ENCODE measurements around the gene KRTAP10-10.
"Not testable (repeated sequence)": the region's sequence is repeated elsewhere in the genome, so short reads cannot be mapped to it uniquely, and the experiment has no call there.

KRTAP10-10 gene

DNA sequence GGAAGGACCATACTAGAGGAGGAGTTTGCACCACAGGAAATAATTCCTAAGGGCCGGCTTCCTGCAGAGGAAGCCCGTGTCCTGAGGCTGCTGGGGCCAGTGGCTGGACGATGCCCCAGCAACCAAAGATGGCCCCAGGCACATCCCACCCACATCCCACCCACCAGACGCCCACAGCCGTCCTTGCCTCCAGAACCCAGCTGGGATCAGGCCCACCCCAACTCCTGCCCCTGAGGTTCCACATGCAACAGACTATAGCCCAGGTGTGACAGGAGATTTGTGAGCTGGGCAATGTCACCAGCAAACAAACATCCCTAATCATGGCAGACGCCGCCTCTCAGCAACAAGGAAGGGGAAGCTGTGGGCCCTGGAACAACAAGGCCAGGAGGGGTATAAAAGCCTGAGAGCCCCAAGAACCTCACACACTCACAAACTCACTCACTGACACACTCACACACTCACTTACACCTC, 10.4 kb upstream of the KRTAP10-10 start, which contains the start of gene KRTAP10-9:
Gene KRTAP10-9 (plus strand): TSS at position 421 of the 471 bp plus-strand sequence. CDS start 79 bp downstream, outside the sequence.
- no peak for DNase-seq (ENCODE audit: low read depth)

DNA sequence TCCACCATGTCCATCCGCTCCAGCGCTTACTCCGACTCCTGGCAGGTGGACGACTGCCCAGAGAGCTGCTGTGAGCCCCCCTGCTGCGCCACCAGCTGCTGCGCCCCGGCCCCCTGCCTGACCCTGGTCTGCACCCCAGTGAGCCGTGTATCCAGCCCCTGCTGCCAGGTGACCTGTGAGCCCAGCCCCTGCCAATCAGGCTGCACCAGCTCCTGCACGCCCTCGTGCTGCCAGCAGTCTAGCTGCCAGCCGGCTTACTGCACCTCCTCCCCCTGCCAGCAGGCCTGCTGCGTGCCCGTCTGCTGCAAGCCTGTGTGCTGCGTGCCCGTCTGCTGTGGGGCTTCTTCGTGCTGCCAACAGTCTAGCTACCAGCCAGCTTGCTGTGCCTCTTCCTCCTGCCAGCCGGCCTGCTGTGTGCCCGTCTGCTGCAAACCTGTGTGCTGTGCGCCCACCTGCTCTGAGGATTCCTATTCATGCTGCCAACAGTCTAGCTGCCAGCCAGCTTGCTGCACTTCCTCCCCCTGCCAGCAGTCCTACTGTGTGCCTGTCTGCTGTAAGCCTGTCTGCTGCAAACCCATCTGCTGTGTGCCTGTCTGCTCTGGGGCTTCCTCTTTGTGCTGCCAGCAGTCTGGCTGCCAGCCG, 9.9 kb upstream of the KRTAP10-10 start:
- DNase-seq (ENCODE audit: low read depth), result not testable (repeated sequence)

DNA sequence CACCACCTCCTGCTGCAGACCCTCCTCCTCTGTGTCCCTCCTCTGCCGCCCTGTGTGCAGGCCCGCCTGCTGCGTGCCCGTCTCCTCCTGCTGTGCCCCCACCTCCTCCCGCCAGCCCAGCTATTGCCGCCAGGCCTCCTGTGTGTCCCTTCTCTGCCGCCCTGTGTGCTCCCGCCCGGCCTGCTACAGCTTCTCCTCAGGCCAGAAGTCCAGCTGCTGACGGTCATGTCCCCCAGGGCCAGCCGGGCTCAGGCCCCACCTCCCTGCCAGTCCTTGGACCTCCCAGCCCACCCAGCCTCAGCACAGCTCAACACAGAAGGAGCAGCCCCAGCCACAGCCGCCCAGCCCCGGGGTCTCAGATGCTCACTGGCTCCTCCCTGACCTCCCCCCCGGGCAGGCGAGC, 9.3 kb upstream of the KRTAP10-10 start:
- DNase-seq (ENCODE audit: low read depth), result not testable (repeated sequence)

DNA sequence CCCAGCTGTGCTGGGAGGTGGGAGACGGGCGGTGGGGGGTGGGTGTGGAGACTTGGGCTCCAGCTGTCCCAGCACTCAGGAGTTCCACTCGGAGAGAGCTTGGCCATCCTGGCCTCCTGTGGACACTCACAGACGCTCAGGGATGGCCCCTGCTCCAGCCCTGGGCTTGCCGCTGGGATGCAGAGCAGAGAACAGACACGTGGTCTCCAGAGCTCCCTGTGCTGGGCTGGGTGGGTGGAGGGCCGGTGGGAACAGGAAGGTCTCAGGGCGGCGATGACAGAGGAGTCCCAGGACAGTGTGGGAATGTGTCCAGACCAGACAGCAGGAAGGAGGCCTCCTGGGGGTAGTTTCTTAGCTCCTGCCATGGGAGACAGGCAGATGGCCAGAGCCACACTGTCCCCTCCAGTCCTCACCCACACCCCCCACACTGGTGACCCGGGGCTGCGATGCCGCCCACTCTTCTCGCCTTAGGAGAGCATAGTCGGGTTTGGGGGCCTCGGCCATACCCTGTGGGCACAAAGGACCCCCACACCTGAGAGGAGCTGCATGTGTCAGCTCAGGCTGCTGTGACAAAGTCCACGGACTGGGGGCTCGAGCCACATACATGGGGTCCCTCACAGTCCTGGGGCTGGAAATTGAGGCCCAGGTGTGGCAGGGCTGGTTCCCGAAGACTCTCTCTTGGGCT, 8.3 kb upstream of the KRTAP10-10 start:
- no peak for DNase-seq (ENCODE audit: low read depth)

DNA sequence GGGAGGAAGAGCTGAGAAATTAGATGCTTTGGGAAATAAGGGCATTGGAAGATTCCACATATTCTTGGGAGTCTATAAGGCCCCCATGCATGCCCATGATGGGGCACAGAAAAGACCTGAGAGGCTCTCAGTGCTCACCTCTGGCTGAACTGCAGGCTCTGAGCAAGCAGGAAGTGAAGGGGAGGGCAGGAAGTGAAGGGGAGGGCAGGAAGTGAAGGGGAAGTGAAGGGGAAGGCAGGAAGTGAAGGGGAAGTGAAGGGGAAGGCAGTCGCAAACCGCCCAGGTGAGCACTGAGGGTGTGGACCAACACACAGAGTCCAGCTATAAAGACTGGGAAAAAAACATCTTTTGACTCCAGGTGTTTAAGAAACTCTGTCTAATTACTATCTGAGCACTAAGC, 6.7 kb upstream of the KRTAP10-10 start:
- DNase-seq (ENCODE audit: low read depth), result no peak

DNA sequence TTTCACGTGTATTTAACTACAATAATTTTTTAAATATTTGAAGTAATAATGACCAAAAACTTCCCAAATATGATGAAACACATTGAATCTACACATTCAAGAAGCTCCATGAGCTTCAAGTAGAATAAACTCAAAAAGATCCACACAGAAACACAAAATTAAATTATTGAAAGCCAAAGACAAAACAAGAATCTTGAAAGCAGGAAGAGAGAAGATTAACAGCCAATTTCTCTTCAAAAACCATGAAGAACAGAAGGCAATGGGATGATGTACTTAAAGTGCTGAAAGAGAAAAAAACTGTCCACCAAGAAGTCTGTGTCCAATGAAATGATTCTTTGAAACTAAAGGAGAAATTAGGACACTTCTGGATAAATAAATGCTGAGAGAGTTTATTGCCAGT, 5.1 kb upstream of the KRTAP10-10 start:
- DNase-seq (ENCODE audit: low read depth), result no peak

DNA sequence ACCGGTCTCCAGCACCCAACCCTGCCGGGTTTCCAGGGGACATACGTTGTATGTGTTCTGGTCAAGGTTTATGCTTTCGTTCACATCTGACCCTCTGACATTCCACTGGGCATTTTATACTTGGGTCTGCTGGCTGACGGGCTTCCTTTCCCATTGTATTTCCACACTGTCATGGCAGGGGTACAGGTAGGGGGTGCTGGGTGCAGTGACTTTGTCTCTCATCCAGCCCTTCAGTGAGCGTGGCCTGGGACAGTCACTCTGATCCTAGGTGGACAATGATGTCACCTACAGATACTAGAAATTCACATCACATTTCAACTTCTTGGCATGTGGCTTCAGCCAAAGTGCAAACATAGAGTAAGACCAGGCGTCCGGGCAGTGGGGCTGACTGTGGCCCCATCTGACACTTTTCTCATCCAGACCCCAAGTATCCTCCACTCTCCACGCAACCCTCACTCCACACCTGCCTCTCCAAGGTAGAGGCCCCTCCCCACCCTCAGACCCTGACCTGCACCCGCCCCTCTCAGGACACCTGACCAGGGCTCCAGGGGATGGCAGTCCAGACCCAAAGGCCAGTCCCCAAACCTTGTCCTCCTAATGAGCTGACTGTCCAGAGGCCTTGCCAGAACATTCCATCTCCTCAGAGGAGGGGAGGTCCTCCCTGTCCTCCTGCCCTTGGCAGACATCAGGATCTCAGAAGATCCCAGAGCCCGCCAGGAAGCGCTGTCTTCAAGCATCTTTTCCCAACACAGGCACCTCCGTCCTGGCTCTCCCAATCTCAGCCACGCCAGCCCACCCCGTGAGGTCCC, 743 bp upstream of the KRTAP10-10 start:
- DNase-seq (ENCODE audit: low read depth), result no peak

DNA sequence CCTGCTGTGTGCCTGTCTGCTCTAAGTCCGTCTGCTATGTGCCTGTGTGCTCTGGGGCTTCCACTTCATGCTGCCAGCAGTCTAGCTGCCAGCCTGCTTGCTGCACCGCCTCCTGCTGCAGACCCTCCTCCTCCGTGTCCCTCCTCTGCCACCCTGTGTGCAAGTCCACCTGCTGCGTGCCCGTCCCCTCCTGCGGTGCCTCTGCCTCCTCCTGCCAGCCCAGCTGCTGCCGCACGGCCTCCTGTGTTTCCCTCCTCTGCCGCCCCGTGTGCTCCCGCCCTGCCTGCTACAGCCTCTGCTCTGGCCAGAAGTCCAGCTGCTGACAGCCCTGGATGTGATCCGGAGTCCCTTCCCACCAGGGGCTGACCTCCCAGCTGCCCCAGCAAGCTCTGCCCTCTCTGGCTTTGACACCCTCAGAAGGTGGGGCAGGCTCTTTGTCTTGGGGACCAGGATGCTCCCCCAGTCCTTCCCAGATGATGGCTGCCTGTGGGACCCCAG, 744 bp downstream of the KRTAP10-10 start:
- not testable (repeated sequence) for DNase-seq (ENCODE audit: low read depth)

DNA sequence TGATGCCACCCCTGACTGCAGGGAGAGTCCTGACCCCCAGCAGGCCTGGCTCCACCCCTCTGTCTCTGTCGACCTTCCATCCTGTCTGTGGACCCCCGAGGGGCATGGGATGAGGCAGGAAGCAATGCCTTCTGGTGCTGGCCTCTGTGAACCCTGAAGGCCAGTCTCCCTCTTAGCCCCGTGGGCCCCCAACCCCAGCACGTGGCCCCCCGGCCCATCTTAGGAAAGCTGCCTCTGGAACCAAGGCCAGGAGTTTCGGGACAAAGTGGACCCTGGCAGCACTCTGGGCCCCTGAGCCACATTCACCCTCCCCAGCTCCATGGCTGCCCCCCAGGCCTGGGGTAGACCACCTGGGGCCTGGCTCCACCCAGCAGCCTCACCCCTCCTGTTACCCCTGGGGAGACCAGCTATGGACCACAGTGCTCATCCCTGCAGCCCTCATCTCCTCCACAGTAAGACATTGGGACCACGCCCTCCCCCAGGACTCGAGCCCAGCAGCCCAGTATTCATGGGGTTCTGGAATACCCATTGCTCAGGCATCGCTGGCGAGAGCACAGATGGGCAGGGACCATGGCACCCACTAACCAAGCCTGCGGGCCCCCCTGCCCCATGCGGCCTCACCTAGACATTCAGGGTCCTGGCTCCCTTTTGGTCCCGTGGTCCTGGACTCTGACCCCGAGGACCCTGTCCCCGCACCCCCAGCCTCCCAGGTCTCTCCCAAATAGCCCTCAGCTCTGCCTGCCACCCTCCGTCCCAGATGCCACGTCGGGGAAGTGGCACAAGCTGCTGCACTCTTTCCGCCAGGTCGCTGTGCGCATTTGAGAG, 1.6 kb downstream of the KRTAP10-10 start:
- not testable (repeated sequence) for DNase-seq (ENCODE audit: low read depth)

DNA sequence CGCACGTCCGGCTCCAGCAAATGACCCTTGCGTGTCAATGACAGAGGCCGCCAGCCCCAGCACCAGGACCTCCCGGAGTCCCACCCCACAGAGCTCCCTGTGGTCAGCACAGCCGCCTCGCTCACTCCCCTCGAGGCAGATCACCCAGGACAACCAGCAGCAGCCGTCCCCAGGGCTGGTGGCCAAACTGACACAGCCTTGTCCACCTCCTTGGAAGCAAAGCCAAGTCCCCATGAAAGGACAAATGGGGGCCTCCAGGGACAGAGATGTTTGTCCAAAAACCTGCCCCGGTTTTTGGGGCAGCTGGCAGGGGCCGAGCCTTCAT, 2.1 kb downstream of the KRTAP10-10 start:
- no peak for DNase-seq (ENCODE audit: low read depth)

DNA sequence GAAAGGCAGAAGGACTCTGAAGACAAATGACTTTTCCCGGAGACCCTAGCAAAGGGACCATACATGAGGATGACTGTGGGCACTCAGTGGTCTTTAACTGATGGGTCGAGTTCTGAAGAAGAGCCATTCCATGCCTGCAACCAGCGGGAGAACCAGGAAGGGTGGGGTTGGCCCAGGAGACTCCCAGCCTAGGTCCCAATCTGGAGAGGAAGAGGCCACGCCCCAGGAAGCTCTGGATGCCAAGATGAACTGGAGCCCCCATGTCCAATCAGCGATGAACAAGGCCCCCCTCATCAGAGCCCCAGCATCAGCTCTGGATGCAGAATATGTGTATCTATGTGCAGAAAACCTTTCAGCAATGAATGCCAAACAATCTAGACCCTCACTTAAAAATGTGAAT, 3.6 kb downstream of the KRTAP10-10 start:
- DNase-seq (ENCODE audit: low read depth), result no peak

DNA sequence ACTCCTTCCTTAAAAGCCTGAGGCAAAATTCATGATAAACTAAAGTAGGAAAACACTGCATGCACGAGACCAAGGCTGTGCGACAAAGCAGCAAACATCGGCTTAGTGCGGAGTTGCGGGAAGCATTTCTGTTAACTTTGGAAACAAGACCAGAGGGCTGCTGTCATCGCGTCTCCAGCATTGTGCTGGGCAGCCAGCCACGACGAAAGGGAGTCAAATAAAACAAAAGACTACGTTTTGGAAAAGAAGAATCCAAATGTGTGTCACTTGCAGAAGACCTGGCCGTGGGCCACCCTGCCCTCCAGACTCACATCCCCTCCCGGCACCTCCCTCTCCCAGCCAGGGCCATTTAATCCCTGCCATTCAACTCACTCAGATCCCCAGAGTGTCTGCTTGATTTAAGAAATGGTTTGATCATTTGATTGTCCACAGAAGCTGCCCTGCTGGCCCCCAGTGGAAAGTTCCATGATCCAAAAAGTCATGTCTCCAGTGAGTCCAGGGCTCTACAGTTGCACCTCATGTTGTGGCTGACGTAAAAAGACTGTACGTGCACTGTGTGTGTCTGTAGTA, 6.7 kb downstream of the KRTAP10-10 start:
- DNase-seq (ENCODE audit: low read depth), result no peak

DNA sequence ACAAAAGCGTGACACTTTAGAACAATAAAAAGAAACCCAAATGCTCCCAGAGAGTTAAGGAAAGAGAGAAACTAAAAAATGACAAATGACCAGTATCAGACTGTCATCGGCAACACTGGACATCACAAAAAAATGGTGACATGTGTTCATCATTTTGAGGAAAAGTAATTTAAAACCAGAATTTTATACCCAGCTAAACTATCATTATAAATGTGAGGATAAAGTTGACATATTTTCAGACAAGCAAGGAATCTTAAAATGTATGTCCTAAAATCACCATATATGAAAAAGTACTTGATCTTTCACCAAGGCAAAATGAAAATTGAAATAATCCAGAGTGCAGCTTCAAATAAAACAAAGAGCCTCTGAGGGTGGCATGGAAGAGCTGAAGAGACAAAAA, 7.7 kb downstream of the KRTAP10-10 start:
- no peak for DNase-seq (ENCODE audit: low read depth)

DNA sequence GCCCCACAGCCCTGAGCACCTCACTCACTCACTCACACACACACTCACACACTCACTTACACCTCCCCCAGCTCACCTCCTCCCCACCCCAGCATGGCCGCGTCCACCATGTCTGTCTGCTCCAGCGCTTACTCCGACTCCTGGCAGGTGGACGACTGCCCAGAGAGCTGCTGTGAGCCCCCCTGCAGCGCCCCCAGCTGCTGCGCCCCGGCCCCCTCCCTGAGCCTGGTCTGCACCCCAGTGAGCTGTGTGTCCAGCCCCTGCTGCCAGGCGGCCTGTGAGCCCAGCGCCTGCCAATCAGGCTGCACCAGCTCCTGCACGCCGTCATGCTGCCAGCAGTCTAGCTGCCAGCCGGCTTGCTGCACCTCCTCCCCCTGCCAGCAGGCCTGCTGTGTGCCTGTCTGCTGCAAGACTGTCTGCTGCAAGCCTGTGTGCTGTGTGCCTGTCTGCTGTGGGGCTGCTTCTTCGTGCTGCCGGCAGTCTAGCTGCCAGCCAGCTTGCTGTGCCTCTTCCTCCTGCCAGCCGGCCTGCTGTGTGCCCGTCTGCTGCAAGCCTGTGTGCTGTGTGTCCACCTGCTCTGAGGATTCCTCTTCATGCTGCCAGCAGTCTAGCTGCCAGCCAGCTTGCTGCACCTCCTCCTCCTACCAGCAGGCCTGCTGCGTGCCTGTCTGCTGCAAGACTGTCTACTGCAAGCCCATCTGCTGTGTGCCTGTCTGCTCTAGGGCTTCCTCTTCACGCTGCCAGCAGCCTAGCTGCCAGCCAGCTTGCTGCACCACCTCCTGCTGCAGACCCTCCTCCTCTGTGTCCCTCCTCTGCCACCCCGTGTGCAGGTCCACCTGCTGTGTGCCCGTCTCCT, 9.4 kb downstream of the KRTAP10-10 start, which contains the start of gene KRTAP10-11:
Gene KRTAP10-11 (plus strand): TSS at position 49 of the 856 bp plus-strand sequence. CDS start 45 bp downstream, at position 94.
- DNase-seq (ENCODE audit: low read depth), result not testable (repeated sequence)

DNA sequence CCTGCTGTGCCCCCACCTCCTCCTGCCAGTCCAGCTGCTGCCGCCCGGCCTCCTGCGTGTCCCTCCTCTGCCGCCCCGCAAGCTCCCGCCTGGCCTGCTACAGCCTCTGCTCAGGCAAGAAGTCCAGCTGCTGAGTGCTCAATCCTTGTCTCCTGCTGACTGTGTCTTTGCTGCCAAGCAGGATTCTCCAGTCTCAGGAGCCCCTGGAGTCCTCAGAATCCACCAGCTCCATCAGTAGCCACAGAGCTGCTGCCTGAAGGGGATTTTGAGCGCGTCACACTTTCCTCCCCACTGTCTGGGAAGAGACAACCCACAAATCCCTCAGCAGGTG, 10.0 kb downstream of the KRTAP10-10 start:
- no peak for DNase-seq (ENCODE audit: low read depth)

DNA sequence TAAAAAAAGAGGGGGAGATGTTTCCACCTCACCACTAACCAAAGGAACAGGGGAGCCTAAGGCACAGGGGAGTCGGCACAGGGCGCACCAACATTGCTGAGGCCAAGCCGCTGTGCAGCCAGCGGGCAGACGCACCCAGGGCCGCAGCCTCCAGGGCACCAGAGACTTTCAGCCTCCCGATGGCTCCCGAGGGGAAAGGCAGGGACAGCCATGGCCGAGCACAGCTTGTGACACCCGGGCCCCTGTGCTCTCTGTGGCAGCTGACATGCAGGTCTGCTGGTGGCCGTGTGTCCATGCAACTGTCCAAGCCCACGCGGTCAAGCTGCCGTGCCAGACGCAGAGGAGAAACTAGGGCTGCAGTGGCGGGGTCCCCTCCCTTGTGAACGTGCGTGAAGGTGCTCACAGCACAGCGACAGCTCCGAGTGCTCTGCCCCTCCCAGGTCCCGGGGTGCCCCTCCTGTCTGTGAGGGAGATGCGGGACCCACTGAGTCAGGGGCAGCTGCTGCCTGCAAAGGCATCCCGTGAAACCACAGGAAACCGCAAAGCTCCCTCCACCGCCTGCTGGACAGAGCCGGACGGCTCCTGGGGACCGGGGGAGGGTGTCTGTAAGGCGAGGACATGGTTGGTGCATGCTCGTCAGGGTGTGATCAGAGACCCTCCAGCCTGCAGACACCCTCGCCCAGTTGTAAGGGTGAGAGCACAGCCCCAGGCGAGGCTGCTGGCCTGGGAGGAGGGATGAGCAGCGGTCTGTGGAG, 11.6 kb downstream of the KRTAP10-10 start:
- no peak for DNase-seq (ENCODE audit: low read depth)

DNA sequence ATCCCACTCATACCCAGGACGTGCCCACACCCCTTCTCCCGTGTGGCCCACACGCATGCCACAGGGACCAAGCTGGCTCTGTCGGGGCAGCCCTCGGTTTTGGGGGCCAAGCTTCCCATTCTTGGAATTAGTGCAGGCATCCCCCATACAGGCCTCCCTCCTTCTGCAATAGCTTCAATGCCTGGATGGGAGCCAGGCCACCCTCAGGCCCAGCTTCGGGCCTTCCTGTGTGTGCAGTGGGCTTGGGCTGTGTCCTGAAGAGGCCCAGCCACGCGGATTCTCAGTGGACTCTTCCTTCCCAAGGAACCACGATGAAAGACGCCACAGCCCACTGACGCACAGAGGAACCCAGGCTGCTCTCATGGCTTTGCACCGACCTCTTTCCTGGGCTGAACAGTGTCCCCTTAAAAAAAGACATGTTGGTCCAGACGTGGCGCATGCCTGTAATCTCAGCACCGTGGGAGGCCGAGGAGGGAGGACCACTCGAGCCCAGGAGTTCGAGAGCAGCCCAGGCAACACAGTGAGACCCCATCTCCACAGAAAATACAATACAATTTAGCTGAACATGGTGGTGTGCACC, 12.5 kb downstream of the KRTAP10-10 start:
- no peak for DNase-seq (ENCODE audit: low read depth)

DNA sequence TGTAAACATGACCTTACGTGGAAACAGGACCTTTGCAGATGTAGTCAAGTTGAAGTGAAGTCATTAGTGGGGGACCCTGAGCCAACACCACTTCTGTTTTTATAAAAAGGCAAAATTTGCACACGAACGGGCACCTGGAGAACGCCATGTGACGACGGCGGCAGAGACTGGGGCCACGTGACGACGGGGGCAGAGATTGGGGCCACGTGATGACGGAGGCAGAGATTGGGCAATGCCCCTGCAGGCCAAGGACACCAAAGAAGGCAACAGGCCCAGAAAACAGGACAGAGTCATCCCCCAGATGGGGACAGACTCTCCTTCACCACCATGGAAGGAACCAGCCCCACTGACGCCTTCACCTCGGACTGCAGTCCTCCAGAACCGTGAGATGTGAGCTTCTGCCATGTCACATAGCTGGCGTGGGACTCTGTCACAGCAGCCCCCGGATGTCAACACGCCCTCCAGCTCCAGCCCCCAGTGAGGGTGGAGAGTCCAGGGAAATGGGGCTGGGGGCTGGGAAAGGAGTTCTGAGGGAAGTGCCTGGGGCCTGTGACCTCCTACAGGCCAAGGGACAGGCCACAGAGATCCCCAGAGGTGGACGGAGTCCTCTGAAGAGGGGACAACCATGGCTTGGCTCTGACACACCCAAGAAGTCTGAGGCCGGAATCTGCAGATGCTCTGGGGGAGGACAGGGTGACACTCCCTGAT, 13.3 kb downstream of the KRTAP10-10 start:
- no peak for DNase-seq (ENCODE audit: low read depth)

Data from T follicular helper cell (primary cell).